Measurements from ENCODE around the gene GJA1.
"Not testable (repeated sequence)": the region's sequence is repeated elsewhere in the genome, so short reads cannot be mapped to it uniquely, and the experiment has no call there.

Gene GJA1

GRCh38 chr6:121430514-121431460 lies 4.7 kb upstream of the GJA1 start:
- peak; percentile 43; the same call in 1 of the 2 replicates for TF ChIP-seq CTCF (IDR thresholded peaks at IDR 0.05; ENCODE audit: low read depth, low read length)
- H3K4me3 ChIP-seq (ENCODE audit: low read depth, low read length): no peak overlapping the region

GRCh38 chr6:121431776-121432175 lies 3.7 kb upstream of the GJA1 start:
- not testable (repeated sequence) for H3K4me3 ChIP-seq (ENCODE audit: low read depth, low read length)

DNA sequence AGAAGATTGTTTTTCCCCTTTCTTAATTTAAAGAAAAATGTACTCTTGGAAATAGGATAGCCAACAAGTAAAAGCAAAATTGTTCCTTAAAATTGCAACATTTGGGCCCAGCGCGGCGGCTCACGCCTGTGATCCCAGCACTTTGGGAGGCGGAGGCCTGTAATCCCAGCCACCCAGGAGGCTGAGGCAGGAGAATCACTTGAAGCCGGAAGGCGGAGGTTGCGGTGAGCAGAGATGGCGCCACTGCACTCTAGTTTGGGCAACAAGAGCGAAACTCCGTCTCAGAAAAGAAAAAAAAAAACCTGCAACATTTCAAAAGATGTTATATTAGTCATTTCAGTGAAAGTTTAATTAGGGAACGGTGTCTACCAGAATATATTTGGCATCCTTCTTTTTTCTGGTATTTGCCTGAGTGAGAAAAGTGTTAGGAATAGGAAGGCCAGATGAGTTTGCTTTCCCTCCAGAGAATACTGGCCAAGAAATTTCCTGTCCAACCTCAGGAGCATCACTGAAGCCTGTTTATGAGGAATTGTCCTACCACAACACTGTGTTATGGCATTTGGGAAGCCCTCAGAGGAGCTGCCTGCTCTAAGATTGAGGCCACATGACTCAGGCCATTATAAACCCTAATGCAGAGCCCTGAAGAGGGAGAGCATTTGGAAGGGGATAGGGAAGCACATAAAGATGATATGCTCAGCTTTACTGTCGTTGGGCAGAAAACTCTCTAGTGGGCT lies 1.2 kb upstream of the GJA1 start:
- no peak for TF ChIP-seq CTCF (IDR thresholded peaks at IDR 0.05; ENCODE audit: low read depth, low read length)
- H3K4me3 ChIP-seq (ENCODE audit: low read depth, low read length): no peak overlapping the region

- H3K4me3 ChIP-seq (ENCODE audit: low read depth, low read length): peak overlapping the region; percentile 93
- no peak for TF ChIP-seq CTCF (IDR thresholded peaks at IDR 0.05; ENCODE audit: low read depth, low read length)
These were observed 920 bp downstream of the GJA1 start for GRCh38 chr6:121436274-121436857.

DNA sequence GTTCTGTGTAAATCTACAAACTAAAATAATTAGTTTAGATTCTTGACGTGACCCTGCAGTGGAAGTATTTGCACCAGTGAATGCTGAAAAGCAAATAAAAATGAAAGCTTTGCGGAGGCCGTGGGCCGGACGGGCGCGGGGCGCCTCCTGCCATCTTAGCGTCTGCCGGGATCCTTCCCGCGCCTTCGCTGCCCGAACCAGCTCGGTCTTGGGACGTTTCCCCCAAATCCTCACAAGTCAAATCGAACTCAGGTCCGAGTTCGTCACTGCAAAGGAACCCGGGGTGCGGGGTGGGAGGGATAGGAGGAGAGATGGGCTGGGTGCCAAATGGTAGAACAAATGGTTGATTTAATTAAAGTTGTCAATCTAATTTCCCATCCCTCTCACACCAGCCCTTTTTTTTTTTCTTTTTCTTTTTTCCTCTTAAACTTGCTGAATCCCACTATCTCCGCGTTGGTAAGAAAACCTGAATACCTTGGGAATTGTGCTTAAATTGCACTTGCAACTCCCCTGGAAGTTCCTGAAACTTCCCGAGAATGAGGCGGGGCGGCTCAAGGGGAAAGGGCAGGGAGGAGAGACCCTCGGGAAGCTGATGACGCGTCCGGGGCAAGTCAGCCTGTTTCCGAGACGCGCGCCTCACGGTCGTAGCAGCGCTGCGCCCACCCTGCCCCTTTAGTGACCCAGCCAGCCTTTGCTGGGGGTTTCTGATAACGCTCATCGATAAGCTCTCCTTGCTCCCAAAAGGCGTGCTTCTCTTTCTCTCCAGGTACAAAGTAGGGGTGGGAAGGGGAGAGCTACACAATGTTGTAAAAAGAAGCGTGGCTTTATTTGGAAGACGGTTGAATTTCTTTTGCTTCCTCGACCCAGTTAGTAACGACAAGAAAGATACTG lies 1.8 kb downstream of the GJA1 start:
- TF ChIP-seq CTCF (IDR thresholded peaks at IDR 0.05; ENCODE audit: low read depth, low read length): no peak
- H3K4me3 ChIP-seq (ENCODE audit: low read depth, low read length): peak overlapping the region; percentile 93

GRCh38 chr6:121437851-121438651 lies 2.6 kb downstream of the GJA1 start:
- H3K4me3 ChIP-seq (ENCODE audit: low read depth, low read length): peak overlapping the region; percentile 93
- no peak for TF ChIP-seq CTCF (IDR thresholded peaks at IDR 0.05; ENCODE audit: low read depth, low read length)

Data from WI38 (cell line).